Measurements from ENCODE around the gene GABRG3. TPM values are rescaled to one million over a fixed set of nuclear protein-coding genes. Genes with fewer than 3 reads are reported as not detected.
A peak's percentile ranks its signal among the peaks of the same experiment; 100 is the strongest.

Gene GABRG3
- total and polyA plus RNA-seq, 9 of the 15 experiments (the other 6 are each of a cell fraction or from before 2014, with no cell fraction given) = 4.0 to 15.1 (median 11.2) TPM

- Histone ChIP-seq H3K9ac (ENCODE audit: insufficient read depth in 1 of 2, low read depth in 2 of 2, low read length in 2 of 2) (no peak overlapping the region), H2AFZ (ENCODE audit: low read depth, low read length) (no peak overlapping the region), H3K4me2 (ENCODE audit: insufficient read depth, low read length) (no peak overlapping the region), H3K36me3 (ENCODE audit: control insufficient read depth, insufficient read depth, low read length) (no peaks in the 10 kb centered on the region), H3K9me1 (ENCODE audit: control insufficient read depth, insufficient read depth, low read length) (no peaks in the 10 kb centered on the region), H3K27me3 (ENCODE audit: control insufficient read depth in 2 of 2, insufficient read depth in 2 of 2, low read length in 2 of 2) (no peaks in the 10 kb centered on the region), H3K4me1 (replicated peaks in 1 of 2; ENCODE audit: control insufficient read depth in 2 of 2, insufficient read depth in 2 of 2, low read length in 2 of 2) (peaks cover 0 to 6% of the 10 kb centered on the region in 2 experiments; a peak in 3 of 5 replicates), H3K4me3 (no peak overlapping the region), H3K9me3 (replicated peaks; ENCODE audit: control insufficient read depth, insufficient read depth, low read depth, low read length) (no peaks in the 10 kb centered on the region), H3K79me2 (ENCODE audit: control insufficient read depth, insufficient read depth, low read length) (no peaks in the 10 kb centered on the region), H4K20me1 (replicated peaks; ENCODE audit: control insufficient read depth, insufficient read depth, low read length) (no peaks in the 10 kb centered on the region), H3K27ac (ENCODE audit: extremely low read depth, low read depth, low read length) (no peak overlapping the region)
- FAIRE-seq (no peak), DNase-seq (ENCODE audit: extremely low read depth in 1 of 4, low spot score in 3 of 4) (peak in 1 of 4 experiments; percentile 3), ATAC-seq (no peak)
- TF ChIP-seq CTCF (IDR thresholded peaks at IDR 0.05 in 2 of 3, conservative IDR thresholded peaks at IDR 0.05 in 1 of 3; ENCODE audit: insufficient read depth in 2 of 3, low read depth in 1 of 3, low read length in 3 of 3) (0 out of 6 replicates have a peak, but pooled peaks of 1 of the 3 experiments have one; percentile 1), TRIM28 (IDR thresholded peaks at IDR 0.05) (no peak), AFF1 (IDR thresholded peaks at IDR 0.05; ENCODE audit: low read depth in 1 of 2, partially characterized antibody in 2 of 2) (no peak)
- ChIA-PET POLR2A (no interaction called here), CTCF (ENCODE audit: low intra/inter-chr PET ratio) (no interaction called here)
- intact Hi-C loops (cut with micrococcal nuclease) (no loop called here), in situ Hi-C loops (cut with MboI) (no loop called here)
- 15% methylated on average over 3 of the region's 3 CpGs for WGBS (ENCODE audit: insufficient coverage, low coverage, missing lambda C conversion rate)
- no TSS peak for BruUV-seq (replicated peaks)
Measured at GRCh38 chr15:27495963-27496459, 525.0 kb downstream of the GABRG3 start.

All from K562 (cell line).